ENCODE results near the gene POLR2M.

POLR2M gene

DNA sequence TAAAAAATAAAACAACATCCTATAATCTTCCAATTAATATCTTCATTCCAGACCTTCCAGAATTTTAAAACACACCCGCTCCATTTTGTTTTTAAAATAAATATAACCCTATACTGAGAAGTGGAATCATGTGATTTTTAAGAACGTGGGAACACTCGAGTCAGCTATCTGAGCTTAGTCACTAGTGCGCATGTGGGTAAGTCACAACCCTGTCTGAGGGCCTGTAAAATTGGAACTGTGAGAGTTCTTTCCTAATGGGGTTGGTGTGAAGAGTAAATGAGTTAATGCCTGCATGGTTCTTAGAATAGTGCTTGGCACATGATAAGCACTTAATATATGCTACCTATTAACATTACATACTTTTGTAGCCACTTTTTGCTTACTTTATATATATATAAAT, 19.9 kb upstream of the POLR2M start:
- no peak for DNase-seq (ENCODE audit: low read depth)
- no peak overlapping the region for H3K4me3 ChIP-seq (ENCODE audit: low read depth, low read length)
- TF ChIP-seq, protein P1, sequence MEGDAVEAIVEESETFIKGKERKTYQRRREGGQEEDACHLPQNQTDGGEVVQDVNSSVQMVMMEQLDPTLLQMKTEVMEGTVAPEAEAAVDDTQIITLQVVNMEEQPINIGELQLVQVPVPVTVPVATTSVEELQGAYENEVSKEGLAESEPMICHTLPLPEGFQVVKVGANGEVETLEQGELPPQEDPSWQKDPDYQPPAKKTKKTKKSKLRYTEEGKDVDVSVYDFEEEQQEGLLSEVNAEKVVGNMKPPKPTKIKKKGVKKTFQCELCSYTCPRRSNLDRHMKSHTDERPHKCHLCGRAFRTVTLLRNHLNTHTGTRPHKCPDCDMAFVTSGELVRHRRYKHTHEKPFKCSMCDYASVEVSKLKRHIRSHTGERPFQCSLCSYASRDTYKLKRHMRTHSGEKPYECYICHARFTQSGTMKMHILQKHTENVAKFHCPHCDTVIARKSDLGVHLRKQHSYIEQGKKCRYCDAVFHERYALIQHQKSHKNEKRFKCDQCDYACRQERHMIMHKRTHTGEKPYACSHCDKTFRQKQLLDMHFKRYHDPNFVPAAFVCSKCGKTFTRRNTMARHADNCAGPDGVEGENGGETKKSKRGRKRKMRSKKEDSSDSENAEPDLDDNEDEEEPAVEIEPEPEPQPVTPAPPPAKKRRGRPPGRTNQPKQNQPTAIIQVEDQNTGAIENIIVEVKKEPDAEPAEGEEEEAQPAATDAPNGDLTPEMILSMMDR (IDR thresholded peaks at IDR 0.05; ENCODE audit: insufficient read depth, low read depth, low read length, missing control alignments) = no peak

DNA sequence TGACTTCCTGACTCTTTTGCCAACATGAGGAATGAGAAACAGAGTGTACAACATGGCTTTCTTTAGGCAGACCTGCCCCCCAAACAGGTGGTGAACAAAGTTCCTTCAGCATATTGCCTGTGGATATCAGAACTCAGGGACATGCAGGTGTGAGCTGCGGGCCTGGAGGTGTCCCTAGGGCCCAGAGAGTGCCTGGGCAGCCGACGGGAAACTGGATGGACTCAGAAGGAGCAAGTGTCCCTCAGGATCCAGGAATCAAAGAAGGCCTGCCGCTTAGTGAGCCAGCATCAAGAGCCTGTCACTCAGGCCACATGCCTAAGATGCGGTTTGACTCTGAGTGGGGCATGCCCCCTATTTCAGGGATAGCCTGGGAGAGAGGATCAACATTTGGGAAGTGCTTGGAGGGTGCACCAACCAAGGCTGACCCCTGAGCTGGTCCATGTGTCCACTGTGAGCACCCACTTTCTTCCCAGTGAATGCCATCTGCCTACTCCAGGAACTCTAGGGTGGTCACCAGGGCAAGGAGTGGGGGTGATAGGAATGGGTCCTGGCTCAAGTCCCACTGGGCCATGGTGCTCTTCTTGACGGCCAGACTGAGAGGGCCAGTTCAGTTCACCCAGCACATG, 16.1 kb upstream of the POLR2M start:
- no peak for DNase-seq (ENCODE audit: low read depth)
- TF ChIP-seq, protein P1 (IDR thresholded peaks at IDR 0.05; ENCODE audit: insufficient read depth, low read depth, low read length, missing control alignments) = no peak

DNA sequence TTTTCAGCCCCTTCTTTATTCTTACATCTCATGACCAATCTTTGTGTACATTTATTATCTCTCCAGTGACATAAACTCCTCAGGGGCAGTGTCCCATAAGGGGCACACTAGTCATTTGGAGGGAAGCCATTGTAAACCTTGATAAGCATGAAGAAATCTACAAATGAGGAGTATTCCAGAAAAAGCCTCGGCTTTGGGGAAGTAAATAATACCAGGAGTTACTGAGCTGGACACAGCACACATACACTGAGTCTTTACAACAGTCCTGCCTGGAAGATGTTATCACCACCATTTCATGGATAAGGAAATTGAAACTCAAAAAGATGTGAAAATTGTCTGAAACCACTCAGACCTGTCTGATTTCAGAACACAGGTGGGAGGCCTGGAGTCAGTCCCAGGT, 15.4 kb upstream of the POLR2M start:
- H3K4me3 ChIP-seq (ENCODE audit: low read depth, low read length) = no peak overlapping the region
- DNase-seq (ENCODE audit: low read depth) = no peak
- TF ChIP-seq, protein P1 (IDR thresholded peaks at IDR 0.05; ENCODE audit: insufficient read depth, low read depth, low read length, missing control alignments) = no peak

More for the DNA sequence above, 16.1 kb upstream of the POLR2M start:
- no peak overlapping the region for H3K4me3 ChIP-seq (ENCODE audit: low read depth, low read length)

DNA sequence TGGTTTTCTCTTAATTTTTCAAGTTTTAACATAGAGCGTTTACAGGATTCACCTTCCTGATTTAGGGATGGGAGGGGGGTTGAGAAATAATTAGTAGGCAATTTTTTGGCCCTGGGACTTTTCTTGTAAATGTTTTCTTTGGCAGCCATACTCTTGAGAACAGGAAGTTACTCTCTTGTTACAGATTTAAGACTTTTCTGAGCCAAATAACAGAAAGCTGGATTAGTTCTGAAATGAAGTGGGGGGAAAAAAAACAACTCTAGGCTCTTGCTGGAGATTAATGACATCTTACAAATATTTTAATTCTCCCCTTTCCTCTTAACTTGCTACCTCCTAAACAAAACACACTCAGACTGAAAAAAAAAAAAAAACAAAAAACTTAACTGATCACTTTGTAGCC, 13.8 kb upstream of the POLR2M start:
- H3K4me3 ChIP-seq (ENCODE audit: low read depth, low read length) = no peak overlapping the region
- TF ChIP-seq, protein P1 (IDR thresholded peaks at IDR 0.05; ENCODE audit: insufficient read depth, low read depth, low read length, missing control alignments) = no peak
- DNase-seq (ENCODE audit: low read depth) = no peak

DNA sequence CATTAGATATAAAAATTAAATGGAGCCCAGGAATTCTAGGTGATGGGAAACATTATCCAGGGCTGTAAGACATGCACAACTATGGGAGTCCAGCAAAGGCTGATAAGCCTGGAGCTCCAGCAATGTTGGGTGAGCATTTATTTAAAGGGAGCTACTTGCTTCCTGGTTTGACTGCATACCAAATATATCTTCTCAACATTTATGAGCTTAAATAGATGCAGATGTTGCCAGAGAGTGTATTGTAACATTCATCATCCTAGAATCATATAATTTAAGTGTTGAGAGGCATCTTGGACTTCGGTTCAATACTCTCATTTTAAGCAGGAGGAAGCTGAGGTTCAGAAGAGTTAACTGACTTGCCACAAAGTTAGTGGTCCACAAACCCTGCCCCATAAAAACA, 12.2 kb upstream of the POLR2M start:
- TF ChIP-seq, protein P1 (IDR thresholded peaks at IDR 0.05; ENCODE audit: insufficient read depth, low read depth, low read length, missing control alignments) = no peak
- no peak for DNase-seq (ENCODE audit: low read depth)
- H3K4me3 ChIP-seq (ENCODE audit: low read depth, low read length) = no peak overlapping the region

DNA sequence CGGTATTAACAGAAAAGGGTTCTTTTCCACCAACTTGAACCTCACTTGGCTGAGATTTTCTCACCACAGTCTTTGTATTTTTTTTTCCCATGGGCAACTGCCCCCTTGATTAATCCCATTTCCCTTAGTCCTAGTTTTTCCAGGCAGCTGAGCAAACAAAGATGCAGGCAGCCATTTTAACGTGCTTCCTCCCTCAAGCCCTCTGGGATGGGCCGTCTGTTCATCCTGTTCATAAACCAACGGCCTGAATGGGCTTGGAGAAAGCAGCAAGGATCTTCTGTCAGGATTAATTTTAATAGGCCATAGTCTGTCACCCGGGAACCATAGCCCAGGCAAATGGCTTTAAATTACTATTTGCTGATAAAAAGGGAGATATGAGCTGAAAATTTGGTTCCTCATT, 10.4 kb upstream of the POLR2M start:
- no peak overlapping the region for H3K4me3 ChIP-seq (ENCODE audit: low read depth, low read length)
- TF ChIP-seq, protein P1 (IDR thresholded peaks at IDR 0.05; ENCODE audit: insufficient read depth, low read depth, low read length, missing control alignments) = no peak
- DNase-seq (ENCODE audit: low read depth) = no peak

DNA sequence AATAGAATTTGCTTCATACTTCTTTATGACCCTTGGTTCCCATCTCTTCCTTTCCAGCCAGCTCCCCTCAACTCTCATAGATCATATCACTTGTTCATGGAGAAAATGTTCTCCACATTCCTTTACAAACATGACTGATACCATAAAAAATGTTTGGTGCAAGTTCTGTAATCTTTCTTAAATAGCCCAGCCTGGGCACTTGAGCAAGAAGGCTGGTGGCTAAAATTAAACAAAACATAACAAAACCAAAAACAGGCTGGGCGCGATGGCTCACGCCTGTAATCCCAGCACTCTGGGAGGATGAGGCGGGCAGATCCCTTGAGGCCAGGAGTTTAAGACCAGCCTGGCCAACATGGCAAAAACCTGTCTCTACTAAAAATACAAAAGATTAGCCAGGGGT, 8.9 kb upstream of the POLR2M start:
- no peak overlapping the region for H3K4me3 ChIP-seq (ENCODE audit: low read depth, low read length)
- no peak for DNase-seq (ENCODE audit: low read depth)
- TF ChIP-seq, protein P1 (IDR thresholded peaks at IDR 0.05; ENCODE audit: insufficient read depth, low read depth, low read length, missing control alignments) = no peak

Data from GM12865 (cell line).